ENCODE results near the gene IRAK2.
"Not testable (repeated sequence)": the region's sequence is repeated elsewhere in the genome, so short reads cannot be mapped to it uniquely, and the experiment has no call there.

Gene IRAK2

GRCh38 chr3:10164546-10165393, at the start of gene IRAK2:
TSS of gene IRAK2 (plus strand) at chr3:10164919. CDS start at chr3:10164955, 36 bp downstream.
- Mint-ChIP-seq H3K4me3 (peak within 1 kb of the TSS; percentile 85), H3K36me3 (ENCODE audit: low read depth) (peaks cover 10% of the 10 kb centered on the region), H3K27me3 (no peaks in the 10 kb centered on the region), H3K9me3 (peaks cover 11% of the 10 kb centered on the region), H3K27ac (peak within 1 kb of the TSS; percentile 80), H3K4me1 (ENCODE audit: low read depth) (peaks cover 20% of the 10 kb centered on the region)
- intact Hi-C loops (cut with micrococcal nuclease) = loop anchor here (2.0 kb wide), 1 partner anchor 60 kb away; no protein-coding TSS in a partner anchor

- H3K4me3 Mint-ChIP-seq = peak within 1 kb of the TSS; percentile 96
- H3K27ac Mint-ChIP-seq = peak within 1 kb of the TSS; percentile 89
- peaks cover 22% of the 10 kb centered on the region for H3K4me1 Mint-ChIP-seq (ENCODE audit: low read depth)
- H3K36me3 Mint-ChIP-seq (ENCODE audit: low read depth) = peaks cover 38% of the 10 kb centered on the region
- no peaks in the 10 kb centered on the region for H3K9me3 Mint-ChIP-seq
- intact Hi-C loops (cut with micrococcal nuclease) = loop anchor here (1.0 kb wide), 1 partner anchor 89 kb away; the partner anchor contains the start of gene FANCD2
- no peaks in the 10 kb centered on the region for H3K27me3 Mint-ChIP-seq
Observed at GRCh38 chr3:10115326-10116137, 49.2 kb upstream of the IRAK2 start, which contains the start of gene BRK1. TSS of gene BRK1 (plus strand) at chr3:10115675. CDS start at chr3:10115702, 27 bp downstream.

GRCh38 chr3:10116138-10116460, 48.6 kb upstream of the IRAK2 start:
- intact Hi-C loops (cut with micrococcal nuclease) = no loop called here
- Mint-ChIP-seq H3K36me3 (ENCODE audit: low read depth) (peaks cover 44% of the 10 kb centered on the region), H3K4me3 (peak overlapping the region; percentile 96), H3K9me3 (no peaks in the 10 kb centered on the region), H3K27me3 (no peaks in the 10 kb centered on the region), H3K27ac (peak overlapping the region; percentile 89), H3K4me1 (ENCODE audit: low read depth) (peaks cover 22% of the 10 kb centered on the region)

- H3K4me3 Mint-ChIP-seq = no peak overlapping the region
- intact Hi-C loops (cut with micrococcal nuclease) = no loop called here
- peaks cover 47% of the 10 kb centered on the region for H3K36me3 Mint-ChIP-seq (ENCODE audit: low read depth)
- no peak overlapping the region for H3K27ac Mint-ChIP-seq
- no peaks in the 10 kb centered on the region for H3K9me3 Mint-ChIP-seq
- H3K4me1 Mint-ChIP-seq (ENCODE audit: low read depth) = peaks cover 22% of the 10 kb centered on the region
- H3K27me3 Mint-ChIP-seq = no peaks in the 10 kb centered on the region
Observed at GRCh38 chr3:10116928-10117327, 47.8 kb upstream of the IRAK2 start.

GRCh38 chr3:10119376-10119775, 45.3 kb upstream of the IRAK2 start:
- Mint-ChIP-seq H3K4me1 (ENCODE audit: low read depth) (peaks cover 31% of the 10 kb centered on the region), H3K27me3 (no peaks in the 10 kb centered on the region), H3K4me3 (no peak overlapping the region), H3K27ac (no peak overlapping the region), H3K9me3 (no peaks in the 10 kb centered on the region), H3K36me3 (ENCODE audit: low read depth) (peaks cover 70% of the 10 kb centered on the region)
- intact Hi-C loops (cut with micrococcal nuclease) = no loop called here

GRCh38 chr3:10121064-10121463, 43.7 kb upstream of the IRAK2 start:
- H3K27me3 Mint-ChIP-seq = no peaks in the 10 kb centered on the region
- peaks cover 28% of the 10 kb centered on the region for H3K4me1 Mint-ChIP-seq (ENCODE audit: low read depth)
- H3K36me3 Mint-ChIP-seq (ENCODE audit: low read depth) = peaks cover 79% of the 10 kb centered on the region
- intact Hi-C loops (cut with micrococcal nuclease) = no loop called here
- no peak overlapping the region for H3K4me3 Mint-ChIP-seq
- no peak overlapping the region for H3K27ac Mint-ChIP-seq
- no peaks in the 10 kb centered on the region for H3K9me3 Mint-ChIP-seq

- no peaks in the 10 kb centered on the region for H3K27me3 Mint-ChIP-seq
- intact Hi-C loops (cut with micrococcal nuclease) = no loop called here
- H3K27ac Mint-ChIP-seq = no peak overlapping the region
- H3K36me3 Mint-ChIP-seq (ENCODE audit: low read depth) = peaks cover 91% of the 10 kb centered on the region
- H3K9me3 Mint-ChIP-seq = no peaks in the 10 kb centered on the region
- H3K4me3 Mint-ChIP-seq = no peak overlapping the region
- H3K4me1 Mint-ChIP-seq (ENCODE audit: low read depth) = peaks cover 18% of the 10 kb centered on the region
Observed at GRCh38 chr3:10122724-10123123, 42.0 kb upstream of the IRAK2 start.

- H3K4me3 Mint-ChIP-seq = not testable (repeated sequence)
Observed at GRCh38 chr3:10135872-10136271, 28.8 kb upstream of the IRAK2 start.

GRCh38 chr3:10136426-10137005, 28.2 kb upstream of the IRAK2 start:
- H3K9me3 Mint-ChIP-seq = peaks cover 6% of the 10 kb centered on the region
- peaks cover 2% of the 10 kb centered on the region for H3K36me3 Mint-ChIP-seq (ENCODE audit: low read depth)
- H3K4me1 Mint-ChIP-seq (ENCODE audit: low read depth) = peaks cover 8% of the 10 kb centered on the region

More at GRCh38 chr3:10135872-10136271, 28.8 kb upstream of the IRAK2 start:
- intact Hi-C loops (cut with micrococcal nuclease); H3K4me1 Mint-ChIP-seq (ENCODE audit: low read depth); H3K27me3 Mint-ChIP-seq; H3K9me3 Mint-ChIP-seq; H3K36me3 Mint-ChIP-seq (ENCODE audit: low read depth); H3K27ac Mint-ChIP-seq: not testable (repeated sequence)

GRCh38 chr3:10137178-10137577, 27.5 kb upstream of the IRAK2 start:
- Mint-ChIP-seq H3K36me3 (ENCODE audit: low read depth) (peaks cover 9% of the 10 kb centered on the region), H3K4me1 (ENCODE audit: low read depth) (peaks cover 8% of the 10 kb centered on the region), H3K27me3 (peaks cover 6% of the 10 kb centered on the region), H3K4me3 (no peak overlapping the region), H3K27ac (no peak overlapping the region), H3K9me3 (peaks cover 6% of the 10 kb centered on the region)
- intact Hi-C loops (cut with micrococcal nuclease) = no loop called here

More at GRCh38 chr3:10136426-10137005, 28.2 kb upstream of the IRAK2 start:
- no peak overlapping the region for H3K27ac Mint-ChIP-seq
- intact Hi-C loops (cut with micrococcal nuclease) = no loop called here
- H3K27me3 Mint-ChIP-seq = peaks cover 6% of the 10 kb centered on the region
- H3K4me3 Mint-ChIP-seq = no peak overlapping the region

- H3K4me1 Mint-ChIP-seq (ENCODE audit: low read depth) = peaks cover 11% of the 10 kb centered on the region
- peak overlapping the region; percentile 80 for H3K4me3 Mint-ChIP-seq
- H3K27ac Mint-ChIP-seq = peak overlapping the region; percentile 99
- H3K36me3 Mint-ChIP-seq (ENCODE audit: low read depth) = peaks cover 22% of the 10 kb centered on the region
- H3K9me3 Mint-ChIP-seq = peaks cover under 1% of the 10 kb centered on the region
- H3K27me3 Mint-ChIP-seq = no peaks in the 10 kb centered on the region
- intact Hi-C loops (cut with micrococcal nuclease) = loop anchor here (5.0 kb wide), 1 partner anchor 86 kb away; no protein-coding TSS in a partner anchor
Observed at GRCh38 chr3:10140996-10141546, 23.6 kb upstream of the IRAK2 start.

GRCh38 chr3:10142707-10143560, 21.8 kb upstream of the IRAK2 start:
- peaks cover 19% of the 10 kb centered on the region for H3K4me1 Mint-ChIP-seq (ENCODE audit: low read depth)

GRCh38 chr3:10145685-10146084, 19.0 kb upstream of the IRAK2 start:
- Mint-ChIP-seq H3K36me3 (ENCODE audit: low read depth) (peaks cover 64% of the 10 kb centered on the region), H3K27ac (peak overlapping the region; percentile 73), H3K4me1 (ENCODE audit: low read depth) (peaks cover 35% of the 10 kb centered on the region), H3K27me3 (no peaks in the 10 kb centered on the region), H3K9me3 (no peaks in the 10 kb centered on the region), H3K4me3 (peak overlapping the region; percentile 51)
- intact Hi-C loops (cut with micrococcal nuclease) = no loop called here

More at GRCh38 chr3:10142707-10143560, 21.8 kb upstream of the IRAK2 start:
- Mint-ChIP-seq H3K9me3 (no peaks in the 10 kb centered on the region), H3K36me3 (ENCODE audit: low read depth) (peaks cover 38% of the 10 kb centered on the region), H3K4me3 (peak overlapping the region; percentile 80), H3K27me3 (no peaks in the 10 kb centered on the region), H3K27ac (peak overlapping the region; percentile 99)
- intact Hi-C loops (cut with micrococcal nuclease) = loop anchor here (5.0 kb wide), 1 partner anchor 84 kb away; no protein-coding TSS in a partner anchor
